Suprapubic skin (tissue), 4 donors: Measurements from ENCODE around the gene NR3C1.

ENCODE experiments used
- POLR2A ChIP-seq, 2 donors: fragments of 450-650 bp; IDR thresholded peaks; one replicate each; pipeline ENCODE4 v1.6.1; 2017; ENCODE audit warnings: antibody characterized with exemption in 2 of 2, mild to moderate bottlenecking in 2 of 2, moderate library complexity in 2 of 2
- POLR2AphosphoS5 ChIP-seq, 3 donors: sonication (generic); formaldehyde crosslinking; IDR thresholded peaks; one replicate each; pipeline ENCODE4 v1.6.1; 2017; ENCODE audit warnings: antibody characterized with exemption in 3 of 3
- TF ChIP-seq, protein P1 (sequence below), 2 donors: fragments of 200-600 bp in 1 of 2; fragments of 450-650 bp in 1 of 2; sonication (generic) in 1 of 2; IDR thresholded peaks; one replicate each; pipeline ENCODE4 v1.5.1; 2016 to 2019; ENCODE audit warnings: antibody characterized with exemption in 2 of 2, mild to moderate bottlenecking in 1 of 2, moderate library complexity in 1 of 2

DNA sequence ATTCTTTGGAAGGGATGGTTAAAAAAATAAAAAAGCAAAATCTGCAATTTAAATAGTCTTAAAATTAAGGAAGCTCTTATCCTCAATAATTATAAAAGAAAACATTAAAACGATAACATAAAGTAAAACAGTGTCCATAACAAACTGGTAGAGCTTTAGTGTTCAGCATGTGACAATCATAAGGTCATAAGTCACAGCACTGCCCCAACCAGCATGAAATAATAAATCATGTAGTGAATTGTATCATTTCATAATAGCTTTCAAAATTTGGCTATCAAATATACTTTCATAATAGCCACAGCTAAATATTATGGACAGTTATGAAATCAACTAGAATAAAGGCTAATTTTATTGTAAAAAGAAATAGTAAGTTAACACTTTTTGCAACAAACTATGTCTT is 10.0 kb downstream of the NR3C1 start:
- TF ChIP-seq POLR2A (IDR thresholded peaks at IDR 0.05): no peak
- no peak for TF ChIP-seq POLR2AphosphoS5 (IDR thresholded peaks at IDR 0.05)
- TF ChIP-seq, protein P1, sequence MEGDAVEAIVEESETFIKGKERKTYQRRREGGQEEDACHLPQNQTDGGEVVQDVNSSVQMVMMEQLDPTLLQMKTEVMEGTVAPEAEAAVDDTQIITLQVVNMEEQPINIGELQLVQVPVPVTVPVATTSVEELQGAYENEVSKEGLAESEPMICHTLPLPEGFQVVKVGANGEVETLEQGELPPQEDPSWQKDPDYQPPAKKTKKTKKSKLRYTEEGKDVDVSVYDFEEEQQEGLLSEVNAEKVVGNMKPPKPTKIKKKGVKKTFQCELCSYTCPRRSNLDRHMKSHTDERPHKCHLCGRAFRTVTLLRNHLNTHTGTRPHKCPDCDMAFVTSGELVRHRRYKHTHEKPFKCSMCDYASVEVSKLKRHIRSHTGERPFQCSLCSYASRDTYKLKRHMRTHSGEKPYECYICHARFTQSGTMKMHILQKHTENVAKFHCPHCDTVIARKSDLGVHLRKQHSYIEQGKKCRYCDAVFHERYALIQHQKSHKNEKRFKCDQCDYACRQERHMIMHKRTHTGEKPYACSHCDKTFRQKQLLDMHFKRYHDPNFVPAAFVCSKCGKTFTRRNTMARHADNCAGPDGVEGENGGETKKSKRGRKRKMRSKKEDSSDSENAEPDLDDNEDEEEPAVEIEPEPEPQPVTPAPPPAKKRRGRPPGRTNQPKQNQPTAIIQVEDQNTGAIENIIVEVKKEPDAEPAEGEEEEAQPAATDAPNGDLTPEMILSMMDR (IDR thresholded peaks at IDR 0.05): no peak
